ENCODE results near the gene TYMS.
"Not testable (repeated sequence)": the region's sequence is repeated elsewhere in the genome, so short reads cannot be mapped to it uniquely, and the experiment has no call there.

Gene TYMS

GRCh38 chr18:680392-680791 lies 22.9 kb downstream of the TYMS start:
- H3K9me3 ChIP-seq (ENCODE audit: control insufficient read depth, insufficient read depth, low read length): no peaks in the 10 kb centered on the region
- no peak overlapping the region for H3K9ac ChIP-seq (ENCODE audit: low read depth, low read length)
- H3K4me1 ChIP-seq (ENCODE audit: control insufficient read depth, insufficient read depth, low read length): no peaks in the 10 kb centered on the region
- no peaks in the 10 kb centered on the region for H3K27me3 ChIP-seq (ENCODE audit: control insufficient read depth, insufficient read depth, low read length)
- peaks cover 4% of the 10 kb centered on the region for H3K36me3 ChIP-seq (ENCODE audit: control insufficient read depth, insufficient read depth, low read length)
- no peak overlapping the region for H3K4me3 ChIP-seq (ENCODE audit: low read depth, low read length)

- Histone ChIP-seq H3K9me3 (ENCODE audit: control insufficient read depth, insufficient read depth, low read length) (no peaks in the 10 kb centered on the region), H3K27me3 (ENCODE audit: control insufficient read depth, insufficient read depth, low read length) (no peaks in the 10 kb centered on the region), H3K4me3 (ENCODE audit: low read depth, low read length) (no peak overlapping the region), H3K36me3 (ENCODE audit: control insufficient read depth, insufficient read depth, low read length) (no peaks in the 10 kb centered on the region), H3K4me1 (ENCODE audit: control insufficient read depth, insufficient read depth, low read length) (peaks cover 11% of the 10 kb centered on the region), H3K9ac (ENCODE audit: low read depth, low read length) (no peak overlapping the region)
Observed at GRCh38 chr18:681985-682384, 24.5 kb downstream of the TYMS start.

- not testable (repeated sequence) for H3K36me3 ChIP-seq (ENCODE audit: control insufficient read depth, insufficient read depth, low read length); H3K27me3 ChIP-seq (ENCODE audit: control insufficient read depth, insufficient read depth, low read length)
Observed at GRCh38 chr18:682416-682815, 25.0 kb downstream of the TYMS start.

GRCh38 chr18:682833-683232 lies 25.4 kb downstream of the TYMS start:
- H3K27me3 ChIP-seq (ENCODE audit: control insufficient read depth, insufficient read depth, low read length): peaks cover 5% of the 10 kb centered on the region
- no peak overlapping the region for H3K9ac ChIP-seq (ENCODE audit: low read depth, low read length)
- no peaks in the 10 kb centered on the region for H3K36me3 ChIP-seq (ENCODE audit: control insufficient read depth, insufficient read depth, low read length)
- H3K9me3 ChIP-seq (ENCODE audit: control insufficient read depth, insufficient read depth, low read length): no peaks in the 10 kb centered on the region
- H3K4me1 ChIP-seq (ENCODE audit: control insufficient read depth, insufficient read depth, low read length): peaks cover 15% of the 10 kb centered on the region
- H3K4me3 ChIP-seq (ENCODE audit: low read depth, low read length): no peak overlapping the region

More at GRCh38 chr18:682416-682815, 25.0 kb downstream of the TYMS start:
- not testable (repeated sequence) for H3K4me3 ChIP-seq (ENCODE audit: low read depth, low read length); H3K9me3 ChIP-seq (ENCODE audit: control insufficient read depth, insufficient read depth, low read length); H3K9ac ChIP-seq (ENCODE audit: low read depth, low read length)
- H3K4me1 ChIP-seq (ENCODE audit: control insufficient read depth, insufficient read depth, low read length): peaks cover 15% of the 10 kb centered on the region

GRCh38 chr18:683531-683930 lies 26.1 kb downstream of the TYMS start:
- peaks cover 5% of the 10 kb centered on the region for H3K27me3 ChIP-seq (ENCODE audit: control insufficient read depth, insufficient read depth, low read length)
- no peaks in the 10 kb centered on the region for H3K9me3 ChIP-seq (ENCODE audit: control insufficient read depth, insufficient read depth, low read length)
- H3K4me3 ChIP-seq (ENCODE audit: low read depth, low read length): no peak overlapping the region
- H3K4me1 ChIP-seq (ENCODE audit: control insufficient read depth, insufficient read depth, low read length): peaks cover 15% of the 10 kb centered on the region
- H3K9ac ChIP-seq (ENCODE audit: low read depth, low read length): no peak overlapping the region
- H3K36me3 ChIP-seq (ENCODE audit: control insufficient read depth, insufficient read depth, low read length): no peaks in the 10 kb centered on the region

- peaks cover 15% of the 10 kb centered on the region for H3K4me1 ChIP-seq (ENCODE audit: control insufficient read depth, insufficient read depth, low read length)
- peaks cover 5% of the 10 kb centered on the region for H3K27me3 ChIP-seq (ENCODE audit: control insufficient read depth, insufficient read depth, low read length)
- no peaks in the 10 kb centered on the region for H3K9me3 ChIP-seq (ENCODE audit: control insufficient read depth, insufficient read depth, low read length)
- H3K9ac ChIP-seq (ENCODE audit: low read depth, low read length): no peak overlapping the region
- H3K36me3 ChIP-seq (ENCODE audit: control insufficient read depth, insufficient read depth, low read length): no peaks in the 10 kb centered on the region
- no peak overlapping the region for H3K4me3 ChIP-seq (ENCODE audit: low read depth, low read length)
Observed at GRCh38 chr18:685438-685837, 28.0 kb downstream of the TYMS start.

- no peaks in the 10 kb centered on the region for H3K36me3 ChIP-seq (ENCODE audit: control insufficient read depth, insufficient read depth, low read length)
- H3K27me3 ChIP-seq (ENCODE audit: control insufficient read depth, insufficient read depth, low read length): peaks cover 5% of the 10 kb centered on the region
- H3K4me1 ChIP-seq (ENCODE audit: control insufficient read depth, insufficient read depth, low read length): peaks cover 15% of the 10 kb centered on the region
- no peaks in the 10 kb centered on the region for H3K9me3 ChIP-seq (ENCODE audit: control insufficient read depth, insufficient read depth, low read length)
- H3K9ac ChIP-seq (ENCODE audit: low read depth, low read length): no peak overlapping the region
- no peak overlapping the region for H3K4me3 ChIP-seq (ENCODE audit: low read depth, low read length)
Observed at GRCh38 chr18:686339-687111, 29.1 kb downstream of the TYMS start.

GRCh38 chr18:688323-688722 lies 30.9 kb downstream of the TYMS start:
- Histone ChIP-seq H3K4me1 (ENCODE audit: control insufficient read depth, insufficient read depth, low read length) (peaks cover 15% of the 10 kb centered on the region), H3K4me3 (ENCODE audit: low read depth, low read length) (no peak overlapping the region), H3K36me3 (ENCODE audit: control insufficient read depth, insufficient read depth, low read length) (peaks cover 8% of the 10 kb centered on the region), H3K9me3 (ENCODE audit: control insufficient read depth, insufficient read depth, low read length) (no peaks in the 10 kb centered on the region), H3K9ac (ENCODE audit: low read depth, low read length) (no peak overlapping the region), H3K27me3 (ENCODE audit: control insufficient read depth, insufficient read depth, low read length) (peaks cover 5% of the 10 kb centered on the region)

GRCh38 chr18:692824-693223 lies 35.4 kb downstream of the TYMS start:
- H3K36me3 ChIP-seq (ENCODE audit: control insufficient read depth, insufficient read depth, low read length): peaks cover 8% of the 10 kb centered on the region
- no peaks in the 10 kb centered on the region for H3K4me1 ChIP-seq (ENCODE audit: control insufficient read depth, insufficient read depth, low read length)
- no peaks in the 10 kb centered on the region for H3K9me3 ChIP-seq (ENCODE audit: control insufficient read depth, insufficient read depth, low read length)
- no peaks in the 10 kb centered on the region for H3K27me3 ChIP-seq (ENCODE audit: control insufficient read depth, insufficient read depth, low read length)
- H3K4me3 ChIP-seq (ENCODE audit: low read depth, low read length): no peak overlapping the region
- H3K9ac ChIP-seq (ENCODE audit: low read depth, low read length): no peak overlapping the region

GRCh38 chr18:693466-694187 lies 36.2 kb downstream of the TYMS start:
- Histone ChIP-seq H3K4me1 (ENCODE audit: control insufficient read depth, insufficient read depth, low read length) (no peaks in the 10 kb centered on the region), H3K9ac (ENCODE audit: low read depth, low read length) (no peak overlapping the region), H3K36me3 (ENCODE audit: control insufficient read depth, insufficient read depth, low read length) (peaks cover 8% of the 10 kb centered on the region), H3K9me3 (ENCODE audit: control insufficient read depth, insufficient read depth, low read length) (no peaks in the 10 kb centered on the region), H3K27me3 (ENCODE audit: control insufficient read depth, insufficient read depth, low read length) (no peaks in the 10 kb centered on the region), H3K4me3 (ENCODE audit: low read depth, low read length) (no peak overlapping the region)

GRCh38 chr18:697012-697411 lies 39.6 kb downstream of the TYMS start:
- no peak overlapping the region for H3K4me3 ChIP-seq (ENCODE audit: low read depth, low read length)
- H3K9me3 ChIP-seq (ENCODE audit: control insufficient read depth, insufficient read depth, low read length): no peaks in the 10 kb centered on the region
- peaks cover 4% of the 10 kb centered on the region for H3K36me3 ChIP-seq (ENCODE audit: control insufficient read depth, insufficient read depth, low read length)
- H3K9ac ChIP-seq (ENCODE audit: low read depth, low read length): no peak overlapping the region
- no peaks in the 10 kb centered on the region for H3K4me1 ChIP-seq (ENCODE audit: control insufficient read depth, insufficient read depth, low read length)
- no peaks in the 10 kb centered on the region for H3K27me3 ChIP-seq (ENCODE audit: control insufficient read depth, insufficient read depth, low read length)

GRCh38 chr18:697800-698199 lies 40.3 kb downstream of the TYMS start:
- no peaks in the 10 kb centered on the region for H3K27me3 ChIP-seq (ENCODE audit: control insufficient read depth, insufficient read depth, low read length)
- no peak overlapping the region for H3K4me3 ChIP-seq (ENCODE audit: low read depth, low read length)
- H3K36me3 ChIP-seq (ENCODE audit: control insufficient read depth, insufficient read depth, low read length): peaks cover 3% of the 10 kb centered on the region
- no peaks in the 10 kb centered on the region for H3K9me3 ChIP-seq (ENCODE audit: control insufficient read depth, insufficient read depth, low read length)
- H3K4me1 ChIP-seq (ENCODE audit: control insufficient read depth, insufficient read depth, low read length): no peaks in the 10 kb centered on the region
- no peak overlapping the region for H3K9ac ChIP-seq (ENCODE audit: low read depth, low read length)

All from iPS-15b (cell line).